ENCODE data around the gene PLAGL1. TPM values are rescaled to one million over a fixed set of nuclear protein-coding genes. Genes with fewer than 3 reads are reported as not detected.

The PLAGL1 gene
- polyA plus RNA-seq, 4 donors = 64.1 to 122 (median 94.3) TPM

DNA sequence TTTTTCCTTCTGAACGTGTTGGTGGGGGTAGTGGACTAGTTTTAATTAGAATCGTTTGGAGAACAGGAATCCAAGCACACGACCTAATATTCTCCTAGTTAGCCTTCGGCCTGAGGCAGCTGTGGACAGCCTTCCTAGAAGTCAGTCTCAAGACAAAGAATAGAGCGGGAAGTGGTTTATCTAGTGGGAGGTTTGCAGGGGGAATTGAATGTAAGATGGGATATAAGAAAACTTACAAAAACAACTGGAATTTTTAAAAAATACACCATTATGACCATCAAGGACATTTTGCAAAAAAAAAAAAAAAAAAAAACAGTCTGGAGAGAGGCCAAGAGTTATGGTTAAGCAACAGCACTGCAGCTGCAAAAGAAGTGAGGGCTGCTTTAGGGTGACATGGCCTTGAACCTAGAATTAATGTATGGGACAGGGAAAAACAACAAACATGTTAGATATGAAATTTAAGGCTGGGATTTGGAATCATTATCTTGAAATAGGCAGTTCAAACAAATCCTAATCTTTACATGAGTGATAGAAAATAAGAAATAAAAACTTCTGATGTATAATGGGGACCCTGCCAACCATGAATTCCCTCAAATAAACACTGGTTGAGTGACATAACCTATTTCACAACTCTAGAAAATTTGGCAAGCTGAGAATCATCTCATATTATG, 40.2 kb downstream of the PLAGL1 start:
- no peak for DNase-seq (ENCODE audit: low read depth in 4 of 4, low spot score in 2 of 4)

DNA sequence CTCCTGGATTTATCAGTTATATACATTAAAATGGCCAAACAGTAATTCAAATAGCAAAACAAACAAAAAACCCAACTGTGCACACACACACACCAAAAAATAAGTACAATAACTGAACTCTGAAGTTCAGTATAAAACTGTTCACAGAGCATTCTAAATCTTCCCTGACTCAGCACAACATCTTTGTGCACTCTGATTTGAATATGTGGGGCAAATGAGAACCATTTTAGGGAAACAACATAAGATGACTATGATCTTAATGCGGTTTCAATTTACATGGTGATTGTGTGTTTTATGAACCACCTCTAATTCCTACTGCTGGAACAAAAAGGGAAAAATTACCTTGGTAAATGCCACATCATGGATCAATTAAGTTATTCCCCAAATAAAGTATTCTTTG, 41.7 kb downstream of the PLAGL1 start:
- DNase-seq (ENCODE audit: low read depth in 4 of 4, low spot score in 2 of 4) = no peak

GRCh38 chr6:143965503-143966171, 42.4 kb downstream of the PLAGL1 start:
- no peak for DNase-seq (ENCODE audit: low read depth in 4 of 4, low spot score in 2 of 4)

DNA sequence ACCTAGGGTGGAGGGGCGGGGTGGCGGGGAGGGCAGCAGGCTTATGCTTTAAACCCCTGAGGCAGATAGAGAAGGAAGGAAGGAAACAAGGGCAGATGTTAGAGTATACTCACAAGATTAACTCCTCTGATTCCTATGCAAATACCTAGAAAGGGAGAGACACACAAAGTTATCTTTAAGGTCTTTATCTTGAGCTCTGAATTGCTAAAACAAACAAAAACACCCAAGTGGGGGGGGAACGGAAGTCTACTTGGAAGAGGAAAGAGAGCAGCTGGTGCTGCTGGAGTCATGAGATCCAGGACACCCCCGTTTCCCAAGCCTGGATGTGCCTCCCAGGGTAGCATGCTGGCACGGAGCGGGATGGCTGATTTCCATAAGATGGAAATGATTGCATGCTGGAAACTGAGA, 43.4 kb downstream of the PLAGL1 start:
- no peak for DNase-seq (ENCODE audit: low read depth in 4 of 4, low spot score in 2 of 4)

DNA sequence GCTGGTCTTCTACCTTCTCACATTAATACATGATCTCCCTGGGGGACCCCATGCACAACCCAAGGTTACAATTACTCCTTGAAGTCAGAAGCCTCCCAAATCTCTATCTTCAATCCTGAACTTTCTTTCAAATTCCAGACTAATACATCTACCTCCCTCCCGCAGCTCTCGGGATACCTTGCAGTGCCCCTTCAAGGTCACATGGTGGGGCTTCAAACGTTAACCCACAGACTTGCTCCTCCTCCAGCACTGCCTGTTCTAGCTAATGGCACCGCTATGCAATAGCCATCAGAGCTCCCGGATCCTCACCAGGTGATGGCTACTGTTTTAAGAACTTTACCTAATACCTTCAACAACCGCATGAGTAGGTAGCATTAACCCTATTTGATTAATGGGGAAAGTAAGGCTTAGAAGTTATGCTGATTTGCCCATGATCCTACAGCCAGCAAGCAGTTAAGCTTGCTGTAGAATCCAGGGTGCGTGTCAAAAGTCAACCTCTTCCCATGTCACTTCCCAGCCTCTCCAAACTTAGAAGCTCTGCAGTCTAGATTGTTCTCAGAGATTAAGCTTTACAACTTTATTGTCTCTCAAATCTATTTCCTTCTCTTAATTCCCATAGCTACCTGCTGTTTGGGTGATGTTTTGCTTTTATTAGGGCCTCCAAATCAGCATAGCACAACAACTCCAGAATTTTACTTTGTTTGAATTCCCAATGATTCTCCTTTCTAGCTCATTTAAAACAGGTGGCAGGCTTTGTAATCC, 44.7 kb downstream of the PLAGL1 start:
- DNase-seq (ENCODE audit: low read depth in 4 of 4, low spot score in 2 of 4) = no peak

- DNase-seq (ENCODE audit: low read depth in 4 of 4, low spot score in 2 of 4) = no peak
Observed at GRCh38 chr6:143961886-143962878, 45.9 kb downstream of the PLAGL1 start.

DNA sequence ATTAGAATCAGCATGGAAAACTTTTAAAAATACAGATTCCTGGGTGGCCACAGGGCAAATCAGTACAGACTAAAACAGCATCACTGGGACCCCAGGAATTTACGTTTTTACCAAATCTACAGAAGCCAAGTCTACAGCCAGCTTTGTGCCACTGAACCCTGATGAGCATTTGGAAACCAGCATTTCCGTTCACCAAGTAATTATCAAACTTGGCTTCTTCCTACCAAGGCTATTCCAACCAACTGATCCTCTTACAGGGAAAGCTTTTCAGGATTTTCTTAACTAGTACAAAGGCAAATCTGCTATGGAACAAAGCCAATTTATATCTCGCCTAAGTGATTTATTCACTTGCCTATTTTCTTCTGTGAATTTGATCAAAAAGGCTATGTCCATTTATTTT, 47.0 kb downstream of the PLAGL1 start:
- no peak for DNase-seq (ENCODE audit: low read depth in 4 of 4, low spot score in 2 of 4)

DNA sequence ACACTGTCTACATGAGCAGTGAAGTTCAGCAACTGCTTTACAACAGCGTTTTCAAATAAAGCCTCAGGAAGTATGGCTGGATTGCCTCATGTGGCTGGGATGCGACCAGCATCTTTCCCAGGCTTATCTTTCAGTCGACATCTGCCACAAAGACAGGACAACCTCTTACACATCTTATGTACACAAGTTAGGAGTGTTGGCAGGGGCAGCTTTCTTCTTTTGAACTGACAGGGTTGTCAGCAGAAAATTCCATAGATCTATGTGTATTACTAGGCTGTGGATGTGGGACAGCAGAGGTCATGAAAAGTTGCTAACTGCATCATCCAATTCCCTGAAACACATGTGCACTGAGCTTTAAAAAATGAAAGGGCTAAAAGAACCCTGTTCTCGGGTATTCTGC, 48.1 kb downstream of the PLAGL1 start:
- no peak for DNase-seq (ENCODE audit: low read depth in 4 of 4, low spot score in 2 of 4)

- no peak for DNase-seq (ENCODE audit: low read depth in 4 of 4, low spot score in 2 of 4)
Observed at GRCh38 chr6:143958839-143959399, 49.1 kb downstream of the PLAGL1 start.

- no peak for DNase-seq (ENCODE audit: low read depth in 4 of 4, low spot score in 2 of 4)
Observed at GRCh38 chr6:143957679-143958274, 50.3 kb downstream of the PLAGL1 start.

GRCh38 chr6:143955971-143956370, 52.1 kb downstream of the PLAGL1 start:
- DNase-seq (ENCODE audit: low read depth in 4 of 4, low spot score in 2 of 4) = no peak

DNA sequence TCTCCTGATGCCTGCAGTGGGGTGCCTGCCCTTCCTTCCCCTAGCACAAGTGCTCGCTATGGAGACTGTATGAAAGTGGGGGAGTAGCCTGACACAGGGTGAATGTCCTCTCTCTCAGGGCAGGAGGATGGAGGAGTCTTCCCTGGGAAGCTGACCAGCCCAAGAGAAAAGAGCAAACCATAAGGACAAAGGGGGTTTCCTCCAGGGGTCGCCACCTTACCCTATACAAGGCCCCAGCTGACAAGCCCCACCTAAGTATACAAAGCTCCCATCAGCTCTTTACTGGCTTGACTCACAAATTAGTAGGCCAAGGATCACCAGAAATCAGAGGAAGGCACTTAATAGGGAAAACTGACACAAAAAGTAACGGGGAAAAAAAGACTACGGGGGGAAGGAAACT, 54.1 kb downstream of the PLAGL1 start:
- no peak for DNase-seq (ENCODE audit: low read depth in 4 of 4, low spot score in 2 of 4)

DNA sequence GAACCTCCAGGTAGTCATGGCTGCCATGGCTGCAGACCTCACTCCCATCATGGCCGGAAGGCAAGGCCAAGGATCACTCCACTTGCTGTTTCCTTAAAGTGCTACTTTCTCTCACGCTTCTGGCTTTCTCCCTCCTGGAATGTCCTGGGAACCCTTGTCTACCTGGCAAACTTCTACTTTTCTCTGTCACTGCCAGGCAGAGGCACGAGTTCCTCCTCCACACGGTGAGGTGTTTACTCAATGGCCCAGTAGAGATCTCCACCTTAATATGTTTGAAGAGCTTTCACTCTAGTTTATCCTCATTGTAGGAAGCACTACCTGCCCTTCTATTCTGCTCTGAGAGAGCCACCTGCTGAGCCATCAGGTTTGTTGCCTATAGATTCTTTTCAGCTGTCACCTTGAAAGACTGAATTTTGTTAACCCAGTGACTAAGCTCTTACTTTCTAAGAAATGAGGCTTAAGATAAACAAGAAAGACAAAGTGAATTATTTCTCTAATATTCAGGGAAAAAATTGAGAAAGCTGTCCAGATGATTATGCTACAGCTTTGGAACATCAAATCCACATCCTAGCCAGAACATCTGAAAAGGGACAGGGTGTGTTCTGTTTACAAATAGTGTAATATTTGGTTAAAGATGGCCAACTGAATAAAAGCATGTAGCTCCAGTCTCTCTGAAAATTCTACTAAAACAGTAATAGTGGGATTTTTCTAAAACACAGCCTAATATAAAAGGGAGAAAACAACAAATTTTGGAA, 54.9 kb downstream of the PLAGL1 start:
- no peak for DNase-seq (ENCODE audit: low read depth in 4 of 4, low spot score in 2 of 4)

DNA sequence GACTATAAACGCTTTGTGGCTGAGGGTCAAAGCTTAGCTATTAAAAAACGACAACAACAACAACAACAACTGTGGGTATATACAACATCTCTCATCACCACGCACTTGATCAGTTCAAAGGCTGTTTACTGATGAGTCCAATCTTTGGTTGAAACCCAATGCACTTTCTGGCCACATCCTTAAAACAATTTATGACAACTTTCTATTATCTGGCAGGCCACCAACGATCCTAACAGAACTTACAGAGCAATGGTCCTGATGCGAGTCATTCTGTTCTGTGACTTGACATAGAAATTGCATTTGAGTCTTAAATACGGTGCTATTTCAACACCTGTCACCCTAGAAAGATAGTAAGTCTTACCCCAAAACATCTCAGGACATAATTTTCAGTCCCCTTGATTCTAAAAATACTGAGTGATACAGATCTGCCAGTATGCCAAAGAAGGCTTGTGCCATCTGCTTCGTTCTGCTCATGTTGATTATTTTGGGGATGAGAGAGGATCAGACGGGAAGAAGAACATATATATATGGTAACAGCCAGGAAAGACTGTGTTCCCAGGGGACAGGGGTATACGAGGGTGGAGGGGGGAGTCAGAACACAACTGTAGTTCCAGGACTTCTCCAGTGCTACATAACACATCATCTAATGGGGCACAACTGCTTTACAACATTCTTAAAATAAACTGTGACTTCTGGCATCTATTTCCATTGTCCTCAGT, 55.8 kb downstream of the PLAGL1 start:
- no peak for DNase-seq (ENCODE audit: low read depth in 4 of 4, low spot score in 2 of 4)

- no peak for DNase-seq (ENCODE audit: low read depth in 4 of 4, low spot score in 2 of 4)
Observed at GRCh38 chr6:143950875-143951274, 57.2 kb downstream of the PLAGL1 start.

GRCh38 chr6:143949962-143950361, 58.1 kb downstream of the PLAGL1 start:
- DNase-seq (ENCODE audit: low read depth in 4 of 4, low spot score in 2 of 4) = no peak

DNA sequence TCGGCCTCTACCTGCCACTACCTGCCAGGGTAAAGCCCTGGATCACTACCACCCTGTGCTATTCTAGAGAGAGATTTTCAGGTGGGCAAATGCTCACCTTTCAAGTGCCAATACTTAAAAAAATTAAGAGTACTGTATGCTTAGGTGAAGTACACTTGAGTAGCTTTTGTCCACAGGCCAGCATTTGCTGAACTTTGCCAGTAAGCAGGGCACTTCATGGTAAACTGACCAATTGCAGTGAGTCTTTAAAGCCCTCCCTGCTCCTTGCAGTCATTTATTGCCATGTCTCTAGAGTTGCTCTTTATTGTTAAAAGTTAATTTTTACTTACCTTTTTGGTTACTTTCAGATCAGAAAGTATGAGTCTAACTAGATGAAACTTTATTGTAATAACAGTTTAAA, 58.5 kb downstream of the PLAGL1 start:
- no peak for DNase-seq (ENCODE audit: low read depth in 4 of 4, low spot score in 2 of 4)

- DNase-seq (ENCODE audit: low read depth in 4 of 4, low spot score in 2 of 4) = no peak
Observed at GRCh38 chr6:143948208-143948607, 59.9 kb downstream of the PLAGL1 start.

Data from left renal cortex interstitium (tissue), 4 donors.